Measurements from ENCODE around the gene GSTM5. TPM values are rescaled to one million over a fixed set of nuclear protein-coding genes. Genes with fewer than 3 reads are reported as not detected.
"Not testable (repeated sequence)": the region's sequence is repeated elsewhere in the genome, so short reads cannot be mapped to it uniquely, and the experiment has no call there.

GSTM5 gene
- 2.6 TPM for total RNA-seq
- long read RNA-seq, partial matches to known transcripts: 0 of 5 reads
- long read RNA-seq, other reads (novel, unspliced or antisense): 1 of 5 reads

DNA sequence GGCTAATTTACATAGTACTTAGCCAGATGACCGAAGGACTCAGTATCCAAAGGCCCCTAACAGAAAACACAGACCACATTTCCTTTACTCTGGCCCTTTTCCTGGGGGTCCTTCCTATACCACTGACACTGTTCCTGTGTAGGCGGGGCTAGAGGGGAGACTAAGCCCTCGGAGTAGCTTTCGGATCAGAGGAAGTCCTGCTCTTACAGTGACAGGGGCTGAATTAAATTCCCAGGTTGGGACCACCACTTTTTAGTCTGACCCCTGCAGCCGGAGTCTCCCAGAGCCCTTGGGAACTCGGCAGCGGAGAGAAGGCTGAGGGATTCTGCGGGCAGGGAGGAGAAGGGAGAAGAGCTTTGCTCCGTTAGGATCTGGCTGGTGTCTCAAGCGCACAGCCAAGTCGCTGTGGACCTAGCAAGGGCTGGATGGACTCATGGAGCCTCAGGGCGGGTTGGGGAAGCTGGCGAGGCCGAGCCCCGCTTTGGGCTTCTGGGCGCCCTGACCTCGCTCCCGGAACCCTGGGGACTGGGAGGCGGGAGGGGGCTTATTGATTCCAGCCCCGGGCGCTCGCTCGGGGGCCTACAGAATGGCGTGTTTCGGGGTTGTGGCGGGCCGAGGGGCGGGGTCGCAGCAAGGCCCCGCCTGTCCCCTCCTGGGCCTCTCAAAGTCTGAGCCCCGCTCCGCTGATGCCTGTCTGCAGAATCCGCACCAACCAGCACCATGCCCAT lies at the start of gene GSTM5:
Gene GSTM5, plus strand, starts transcription at position 659 of the 728 bp plus-strand sequence. Its CDS starts 62 bp downstream, at position 721.
- intact Hi-C loops (cut with micrococcal nuclease): not testable (repeated sequence)
- DNase-seq: peak; percentile 64
- peak; percentile 84 for ATAC-seq

DNA sequence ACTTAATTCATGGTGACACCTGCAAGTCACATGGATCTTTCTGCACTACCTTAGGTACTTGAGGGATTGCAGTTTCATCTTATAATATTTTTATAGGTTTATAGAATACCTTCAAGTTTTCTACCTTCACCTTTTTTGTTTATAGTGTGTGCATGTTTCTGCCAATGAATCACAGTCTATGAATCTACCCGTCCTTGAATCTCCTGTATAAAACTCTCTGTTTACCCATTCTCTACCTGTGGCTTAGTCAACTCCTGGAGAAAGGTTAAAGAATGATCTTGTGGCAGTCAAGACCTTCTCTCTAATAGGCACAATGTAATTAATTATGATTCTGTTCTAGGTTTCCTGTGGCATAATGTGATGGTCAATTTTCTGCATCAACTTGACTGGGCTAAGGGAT lies 47.4 kb upstream of the GSTM5 start:
- ATAC-seq: no peak
- DNase-seq: no peak
- intact Hi-C loops (cut with micrococcal nuclease): no loop called here

DNA sequence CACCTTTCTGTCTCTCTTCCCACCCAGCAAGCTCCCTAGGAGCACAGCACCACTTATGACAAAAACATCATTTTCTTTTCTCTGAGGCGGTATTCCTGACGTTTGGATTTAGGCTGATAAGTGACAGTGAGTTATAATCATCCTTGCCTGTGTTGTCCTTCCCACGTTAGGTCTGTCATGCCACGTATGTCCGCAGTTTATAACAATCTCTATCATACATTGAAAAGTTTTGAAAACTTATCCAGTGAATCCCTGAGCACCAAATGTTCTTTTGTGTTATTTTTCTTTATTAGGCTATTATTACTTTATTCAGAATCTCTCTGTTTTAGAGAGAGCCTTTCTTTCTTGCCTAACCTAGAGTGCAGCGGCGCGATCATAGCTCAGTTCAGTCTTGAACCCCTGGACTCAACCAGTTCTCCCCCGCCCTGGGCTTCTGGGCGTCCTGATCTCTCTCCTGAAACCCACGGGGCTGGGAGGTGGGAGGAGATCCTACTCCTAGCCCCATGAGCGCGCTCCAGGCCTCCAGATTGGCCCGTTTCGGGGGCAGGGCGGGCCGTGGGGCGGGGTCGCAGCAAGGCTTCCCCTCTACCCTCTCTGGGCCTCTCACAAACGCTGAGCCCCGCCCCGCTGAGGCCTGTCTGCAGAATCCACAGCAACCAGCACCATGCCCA lies 44.5 kb upstream of the GSTM5 start, which contains the start of gene GSTM2:
Gene GSTM2, plus strand, starts transcription at position 606 of the 671 bp plus-strand sequence. Its CDS starts 59 bp downstream, at position 665.
- ATAC-seq (peak; percentile 99), DNase-seq (peak; percentile 97)
- intact Hi-C loops (cut with micrococcal nuclease): no loop called here

DNA sequence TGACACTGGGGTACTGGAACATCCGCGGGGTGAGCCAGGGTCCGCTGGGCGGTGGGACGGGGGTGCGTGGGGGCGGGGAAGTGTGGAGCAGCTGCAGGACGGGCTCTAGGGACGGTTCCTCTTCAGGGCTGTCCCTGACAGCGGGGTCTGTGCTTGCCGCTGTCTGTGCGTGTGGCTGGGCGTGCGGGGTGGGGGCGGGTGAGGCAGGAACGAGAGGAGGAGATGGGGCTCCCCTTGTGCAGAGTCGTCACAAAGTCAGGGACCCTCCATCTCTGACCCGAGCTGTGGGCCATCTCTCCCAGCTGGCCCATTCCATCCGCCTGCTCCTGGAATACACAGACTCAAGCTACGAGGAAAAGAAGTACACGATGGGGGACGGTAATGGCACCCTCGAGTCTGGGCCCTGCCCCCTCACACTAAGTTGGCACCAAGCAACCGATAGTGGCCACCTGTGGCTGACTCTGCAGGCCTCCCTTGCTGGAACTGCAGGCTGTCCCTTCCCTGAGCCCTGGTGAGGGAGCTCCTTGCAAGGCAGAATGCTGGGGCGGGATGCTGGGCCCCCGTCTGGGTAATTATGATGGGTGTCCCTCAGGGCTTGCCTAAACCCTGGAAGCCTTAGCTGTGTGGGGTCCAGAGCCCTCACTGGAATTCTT lies 43.8 kb upstream of the GSTM5 start:
- ATAC-seq (peak; percentile 55), DNase-seq (no peak)
- intact Hi-C loops (cut with micrococcal nuclease): no loop called here

DNA sequence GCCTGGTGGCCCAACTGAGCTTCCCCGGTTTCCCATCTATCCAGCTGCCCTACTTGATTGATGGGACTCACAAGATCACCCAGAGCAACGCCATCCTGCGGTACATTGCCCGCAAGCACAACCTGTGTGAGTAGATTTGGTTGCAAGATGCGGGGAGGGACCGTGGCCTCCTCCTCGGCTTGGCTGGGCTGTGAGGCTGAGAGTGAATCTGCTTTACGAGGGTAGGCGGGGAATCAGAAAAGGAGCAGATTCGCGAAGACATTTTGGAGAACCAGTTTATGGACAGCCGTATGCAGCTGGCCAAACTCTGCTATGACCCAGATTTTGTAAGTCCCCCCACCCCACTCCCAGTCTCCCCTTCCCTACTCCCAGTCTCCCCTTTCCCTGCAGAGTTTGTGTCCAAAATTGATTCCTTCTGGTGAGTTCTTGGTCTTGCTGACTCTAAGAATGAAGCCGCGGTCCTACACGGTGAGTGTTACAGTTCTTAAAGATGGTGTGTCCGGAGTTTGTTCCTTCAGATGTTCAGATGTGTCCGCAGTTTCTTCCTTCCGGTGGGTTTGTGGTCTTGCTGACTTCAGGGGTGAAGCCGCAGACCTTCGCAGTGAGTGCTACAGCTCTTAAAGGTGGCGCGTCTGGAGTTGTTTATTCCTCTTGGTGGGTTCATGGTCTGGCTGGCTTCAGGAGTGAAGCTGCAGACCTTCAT lies 42.7 kb upstream of the GSTM5 start:
- intact Hi-C loops (cut with micrococcal nuclease): no loop called here
- DNase-seq (no peak), ATAC-seq (no peak)

DNA sequence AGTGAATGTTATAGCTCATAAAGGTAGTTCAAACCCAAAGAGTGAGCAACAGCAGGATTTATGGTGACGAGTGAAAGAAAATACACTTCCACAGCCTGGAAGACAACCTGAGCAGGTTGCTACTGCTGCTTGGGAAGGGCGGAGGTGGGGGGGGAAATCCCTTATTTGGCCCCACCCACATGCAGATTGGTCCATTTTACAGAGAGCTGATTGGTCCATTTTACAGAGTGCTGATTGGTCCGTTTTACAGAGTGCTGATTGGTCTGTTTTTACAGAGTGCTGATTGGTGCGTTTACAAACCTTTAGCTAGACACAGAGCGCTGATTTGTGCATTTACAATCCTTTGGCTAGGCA lies 42.1 kb upstream of the GSTM5 start:
- intact Hi-C loops (cut with micrococcal nuclease); ATAC-seq; DNase-seq: not testable (repeated sequence)

DNA sequence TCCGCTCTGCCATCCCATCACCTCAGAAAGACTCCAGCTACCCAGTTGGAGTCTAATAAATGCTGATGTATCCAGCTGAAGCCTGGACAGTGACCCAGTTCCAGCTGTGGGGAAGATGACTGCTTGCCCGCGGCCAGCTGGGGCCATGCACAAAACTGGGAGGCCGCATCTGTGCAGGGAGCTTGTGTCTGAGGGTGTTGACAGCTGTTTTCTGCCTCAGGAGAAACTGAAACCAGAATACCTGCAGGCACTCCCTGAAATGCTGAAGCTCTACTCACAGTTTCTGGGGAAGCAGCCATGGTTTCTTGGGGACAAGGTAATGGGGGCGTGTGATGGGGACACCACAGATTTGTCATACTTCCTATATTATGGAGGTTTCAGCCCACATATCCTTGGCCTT lies 41.0 kb upstream of the GSTM5 start:
- intact Hi-C loops (cut with micrococcal nuclease): no loop called here

DNA sequence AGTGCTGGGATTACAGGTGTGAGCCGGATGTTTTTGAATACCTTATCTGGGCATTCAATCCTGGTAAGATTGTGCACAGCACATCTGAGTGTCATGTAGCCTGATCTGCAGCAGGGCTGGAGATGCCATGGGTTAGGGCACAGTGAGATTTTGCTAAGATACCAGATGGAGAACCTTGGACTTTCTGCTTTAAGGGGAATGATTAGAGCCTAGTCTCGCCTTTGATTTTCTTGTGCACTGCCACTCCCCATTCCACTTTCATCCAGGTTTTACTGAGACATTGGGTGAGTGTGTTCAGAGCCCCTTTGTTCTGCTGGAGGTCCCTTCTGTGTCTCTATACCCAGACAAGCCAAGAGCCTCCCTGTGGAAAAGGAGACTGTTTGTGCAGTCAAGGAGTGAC lies 38.2 kb upstream of the GSTM5 start:
- ATAC-seq; intact Hi-C loops (cut with micrococcal nuclease); DNase-seq: not testable (repeated sequence)

More for the DNA sequence above, 41.0 kb upstream of the GSTM5 start:
- no peak for ATAC-seq
- DNase-seq: no peak

DNA sequence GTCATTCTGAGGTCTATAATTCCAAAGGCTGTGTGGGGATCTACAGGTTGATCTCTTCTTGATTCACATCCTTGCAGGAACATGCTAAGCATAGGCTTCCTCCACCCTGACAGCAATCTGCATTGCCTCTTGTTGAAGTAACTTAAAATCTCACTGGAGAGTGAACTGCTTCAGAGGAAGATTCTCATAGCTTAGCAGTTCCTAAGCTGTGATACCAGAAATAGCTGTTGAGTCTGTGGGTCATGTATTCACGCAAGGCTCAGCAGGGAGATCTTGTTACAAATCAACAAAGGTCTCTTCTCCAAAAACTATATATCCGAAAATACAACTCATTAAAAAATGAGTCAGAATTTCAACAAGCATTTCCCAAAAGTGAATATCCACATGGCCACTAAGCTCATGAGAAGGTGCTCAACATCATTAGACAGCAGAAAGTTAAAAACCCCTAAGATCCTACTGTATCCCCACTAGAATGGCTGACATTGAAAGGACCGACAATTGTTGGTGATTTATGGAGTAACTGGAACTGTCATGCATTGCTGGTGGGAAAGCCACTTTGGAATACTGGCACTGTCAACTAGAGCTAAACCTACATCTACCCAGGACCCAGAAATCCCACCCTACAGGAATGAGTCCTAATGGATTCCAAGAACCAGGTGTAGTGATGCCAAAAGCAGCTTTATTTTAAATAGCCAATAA lies 35.2 kb upstream of the GSTM5 start:
- ATAC-seq; intact Hi-C loops (cut with micrococcal nuclease): not testable (repeated sequence)

DNA sequence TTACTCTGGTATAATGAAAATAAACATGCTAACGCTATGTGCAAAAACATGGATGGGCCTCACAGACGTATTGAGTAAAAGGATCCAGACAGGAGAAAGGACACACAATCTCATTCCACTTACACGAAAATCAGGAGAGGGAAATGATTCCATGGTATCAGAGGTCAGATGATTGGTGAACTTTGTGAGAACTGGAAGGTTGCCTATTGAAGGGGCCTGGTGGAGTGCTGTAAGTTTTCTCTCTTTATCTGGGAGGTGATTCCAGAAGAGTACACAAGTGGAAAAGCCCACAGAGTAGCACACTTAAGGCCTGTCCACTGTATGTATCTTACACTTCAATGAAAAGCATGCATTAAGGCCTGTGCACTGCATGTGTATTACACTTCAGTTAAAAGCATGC lies 34.6 kb upstream of the GSTM5 start:
- ATAC-seq: no peak
- intact Hi-C loops (cut with micrococcal nuclease): no loop called here
- DNase-seq: no peak

More for the DNA sequence above, 35.2 kb upstream of the GSTM5 start:
- not testable (repeated sequence) for DNase-seq

DNA sequence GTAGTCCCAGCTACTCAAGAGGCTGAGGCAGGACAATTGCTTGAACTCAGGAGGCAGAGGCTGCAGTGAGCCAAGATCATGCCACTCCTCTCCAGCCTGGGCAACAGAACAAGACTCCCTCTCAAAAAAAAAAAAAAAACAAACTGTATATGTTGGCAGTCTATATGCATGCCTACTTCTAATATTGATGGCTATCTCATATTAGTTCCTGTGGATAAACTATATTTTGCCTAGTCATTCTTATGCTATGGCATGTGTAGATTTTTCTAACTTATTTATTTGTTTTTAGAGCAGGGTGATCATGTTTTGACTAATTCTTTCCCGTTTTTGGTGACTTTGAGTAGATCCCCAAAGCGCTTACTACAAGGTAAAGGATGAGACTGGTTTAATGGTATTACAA lies 33.4 kb upstream of the GSTM5 start:
- intact Hi-C loops (cut with micrococcal nuclease); ATAC-seq; DNase-seq: not testable (repeated sequence)

DNA sequence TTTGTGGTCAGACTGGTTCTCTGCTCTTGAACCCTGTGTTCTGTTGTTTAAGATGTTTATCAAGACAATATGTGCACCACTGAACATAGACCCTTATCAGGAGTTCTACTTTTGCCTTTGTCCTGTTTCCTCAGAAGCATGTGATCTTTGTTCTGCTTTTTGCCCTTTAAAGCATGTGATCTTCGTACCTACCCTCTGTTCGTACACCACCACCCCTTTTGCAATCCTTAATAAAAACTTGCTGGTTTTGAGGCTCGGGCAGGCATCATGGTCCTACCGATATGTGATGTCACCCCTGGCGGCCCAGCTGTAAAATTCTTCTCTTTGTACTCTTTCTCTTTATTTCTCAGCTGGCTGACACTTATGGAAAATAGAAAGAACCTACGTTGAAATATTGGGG lies 27.3 kb upstream of the GSTM5 start:
- intact Hi-C loops (cut with micrococcal nuclease); DNase-seq; ATAC-seq: not testable (repeated sequence)

DNA sequence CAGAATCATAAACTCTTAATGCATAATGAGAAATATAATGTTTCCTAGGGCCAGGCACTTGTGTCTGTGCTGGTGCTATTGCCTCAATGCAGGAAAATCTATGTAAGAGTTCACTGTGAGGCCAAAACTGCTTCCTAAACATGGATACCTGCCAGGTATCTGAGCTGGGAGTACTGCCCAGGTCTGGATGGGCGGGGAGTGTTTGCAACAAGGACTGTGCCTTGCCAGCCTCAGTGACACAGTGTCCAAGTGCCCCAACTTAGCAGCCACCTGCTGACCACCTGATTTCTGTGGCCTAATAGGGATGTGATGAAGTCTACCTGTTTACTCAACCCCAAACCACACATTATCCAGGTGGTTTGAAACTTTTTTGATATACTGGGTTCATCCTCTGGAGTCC lies 26.7 kb upstream of the GSTM5 start:
- intact Hi-C loops (cut with micrococcal nuclease); ATAC-seq; DNase-seq: not testable (repeated sequence)

DNA sequence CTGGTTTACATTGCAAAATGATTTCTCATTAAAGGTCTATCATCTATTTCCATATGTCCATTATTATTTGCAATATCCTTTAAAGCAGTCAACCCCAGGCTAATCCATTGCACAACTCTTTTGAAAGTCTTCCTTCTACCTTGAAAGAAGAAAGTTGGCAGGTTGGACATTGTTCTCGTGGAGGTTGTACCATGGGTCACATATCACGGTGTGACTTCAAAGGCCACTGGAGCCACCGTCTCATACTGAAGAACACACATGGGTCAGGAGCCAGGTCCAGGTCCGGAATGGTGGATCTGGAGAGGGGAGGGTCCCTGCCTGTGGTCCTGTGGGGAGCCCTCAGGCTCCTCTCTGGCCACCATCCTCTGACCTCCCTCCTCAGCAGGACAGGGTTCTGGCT lies 26.2 kb upstream of the GSTM5 start:
- ATAC-seq; intact Hi-C loops (cut with micrococcal nuclease); DNase-seq: not testable (repeated sequence)

DNA sequence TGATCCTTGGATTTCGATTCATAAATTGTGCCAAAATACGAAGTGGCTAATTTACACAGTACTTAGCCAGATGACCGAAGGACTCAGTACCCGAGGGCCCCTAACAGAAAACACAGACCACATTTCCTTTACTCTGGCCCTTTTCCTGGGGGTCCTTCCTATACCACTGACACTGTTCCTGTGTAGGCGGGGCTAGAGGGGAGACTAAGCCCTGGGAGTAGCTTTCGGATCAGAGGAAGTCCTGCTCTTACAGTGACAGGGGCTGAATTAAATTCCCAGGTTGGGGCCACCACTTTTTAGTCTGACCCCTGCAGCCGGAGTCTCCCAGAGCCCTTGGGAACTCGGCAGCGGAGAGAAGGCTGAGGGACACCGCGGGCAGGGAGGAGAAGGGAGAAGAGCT lies 24.9 kb upstream of the GSTM5 start:
- ATAC-seq; DNase-seq; intact Hi-C loops (cut with micrococcal nuclease): not testable (repeated sequence)

DNA sequence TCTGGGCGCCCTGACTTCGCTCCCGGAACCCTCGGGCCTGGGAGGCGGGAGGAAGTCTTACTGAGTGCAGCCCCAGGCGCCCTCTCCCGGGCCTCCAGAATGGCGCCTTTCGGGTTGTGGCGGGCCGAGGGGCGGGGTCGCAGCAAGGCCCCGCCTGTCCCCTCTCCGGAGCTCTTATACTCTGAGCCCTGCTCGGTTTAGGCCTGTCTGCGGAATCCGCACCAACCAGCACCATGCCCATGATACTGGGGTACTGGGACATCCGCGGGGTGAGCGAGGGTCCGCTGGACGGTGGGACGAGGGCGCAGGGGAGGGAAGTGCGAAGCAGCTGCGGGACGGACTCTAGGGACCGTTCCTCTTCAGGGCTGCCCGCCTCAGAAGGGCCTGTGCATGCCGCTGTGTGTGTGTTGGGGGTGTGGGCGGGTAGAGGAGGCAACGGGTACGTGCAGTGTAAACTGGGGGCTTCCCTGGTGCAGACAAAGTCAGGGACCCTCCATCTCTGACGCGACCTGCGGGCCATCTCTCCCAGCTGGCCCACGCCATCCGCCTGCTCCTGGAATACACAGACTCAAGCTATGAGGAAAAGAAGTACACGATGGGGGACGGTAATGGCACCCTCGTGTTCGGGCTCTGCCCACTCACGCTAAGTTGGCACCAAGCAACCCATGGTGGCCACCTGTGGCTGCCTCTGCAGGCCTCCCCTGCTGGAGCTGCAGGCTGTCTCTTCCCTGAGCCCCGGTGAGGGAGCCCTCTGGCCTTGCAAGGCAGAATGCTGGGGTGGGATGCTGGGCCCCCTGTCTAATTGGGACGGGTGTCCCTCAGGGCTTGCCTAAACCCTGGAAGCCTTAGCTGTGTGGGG lies 24.2 kb upstream of the GSTM5 start, which contains the start of gene GSTM1:
Gene GSTM1, plus strand, starts transcription at position 177 of the 859 bp plus-strand sequence. Its CDS starts 57 bp downstream, at position 234.
- no peak for DNase-seq
- ATAC-seq: no peak
- intact Hi-C loops (cut with micrococcal nuclease): no loop called here

DNA sequence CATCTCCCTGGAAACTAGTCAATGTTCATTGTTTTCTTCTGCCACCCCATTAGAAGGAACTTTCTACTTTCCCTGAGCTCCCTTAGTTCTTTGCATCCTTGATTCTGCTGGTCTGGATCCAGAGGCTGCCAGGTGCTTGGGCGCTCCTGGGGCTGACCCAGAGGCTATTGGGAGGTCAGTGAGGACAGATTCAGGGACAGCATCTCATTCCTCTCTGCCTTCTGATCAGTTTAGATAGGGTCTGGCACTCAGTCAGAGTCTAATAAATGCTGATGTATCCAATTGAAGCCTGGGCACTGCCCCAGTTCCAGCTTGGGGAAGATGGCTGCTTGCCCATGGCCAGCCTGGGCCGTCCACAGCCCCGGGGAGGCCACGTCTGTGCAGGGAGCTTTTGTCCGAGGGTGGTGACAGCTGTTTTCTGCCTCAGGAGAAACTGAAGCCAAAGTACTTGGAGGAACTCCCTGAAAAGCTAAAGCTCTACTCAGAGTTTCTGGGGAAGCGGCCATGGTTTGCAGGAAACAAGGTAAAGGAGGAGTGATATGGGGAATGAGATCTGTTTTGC lies 22.1 kb upstream of the GSTM5 start:
- DNase-seq: no peak
- ATAC-seq: no peak
- intact Hi-C loops (cut with micrococcal nuclease): no loop called here

Data from left ventricle myocardium superior (tissue), 1 donor.